CD4-positive, alpha-beta memory T cell (primary cell): ENCODE results near the gene DHDH. TPM values are rescaled to one million over a fixed set of nuclear protein-coding genes. Genes with fewer than 3 reads are reported as not detected.
"Not testable (repeated sequence)": the region's sequence is repeated elsewhere in the genome, so short reads cannot be mapped to it uniquely, and the experiment has no call there.

Source experiments
- CTCF ChIA-PET: fragments of 350-600 bp; sonication (Branson Sonifier 250); formaldehyde crosslinking; loops from one replicate; lab custom pipeline; 2021; ENCODE audit warnings: inconsistent platforms; ENCODE audit not compliant: partially characterized antibody; lab: Charles Lee
- POLR2A ChIA-PET: fragments of 350-600 bp; sonication (Branson Sonifier 250); formaldehyde crosslinking; loops from one replicate; lab custom pipeline; 2021; ENCODE audit not compliant: partially characterized antibody; lab: Charles Lee
- DNase-seq, 5 donors: peaks; one replicate each; pipeline versions ENCODE4 v3.0.0 to v3.0.0-alpha.2; 2020 to 2022; ENCODE audit warnings: mixed read lengths in 1 of 5
- H3K27ac ChIP-seq: one replicate; pipeline ENCODE4 v1.7.0; 2013; ENCODE audit warnings: low read depth, low read length
- H3K27me3 ChIP-seq: 2 replicates; pipeline ENCODE4 v1.7.0; 2013; ENCODE audit warnings: mild to moderate bottlenecking, low read length, moderate library complexity; ENCODE audit not compliant: insufficient read depth
- H3K36me3 ChIP-seq: 2 replicates; pipeline ENCODE4 v1.7.0; 2013; ENCODE audit warnings: mild to moderate bottlenecking, low read length, moderate library complexity; ENCODE audit not compliant: insufficient read depth
- H3K4me1 ChIP-seq: 2 replicates; pipeline ENCODE4 v1.7.0; 2013; ENCODE audit warnings: mild to moderate bottlenecking, low read length, moderate library complexity; ENCODE audit not compliant: insufficient read depth
- H3K4me3 ChIP-seq, 2 donors: one replicate each; pipeline ENCODE4 v1.7.0; 2013; ENCODE audit warnings: low read length in 2 of 2, mild to moderate bottlenecking in 1 of 2
- H3K9me3 ChIP-seq, 2 donors: one replicate each; pipeline ENCODE4 v1.7.0; 2013; ENCODE audit warnings: low read length in 2 of 2, control low read depth in 1 of 2; ENCODE audit not compliant: control insufficient read depth in 1 of 2
- H3K27ac Mint-ChIP-seq, 7 donors: one replicate each; pipeline ENCODE4 v1.8.0; 2020 to 2021; ENCODE audit warnings: mixed read lengths in 7 of 7, mild to moderate bottlenecking in 6 of 7, inconsistent platforms in 3 of 7, moderate library complexity in 3 of 7
- H3K27me3 Mint-ChIP-seq, 2 donors: one replicate each; pipeline ENCODE4 v1.8.0; 2020 to 2021; ENCODE audit warnings: mixed read lengths in 2 of 2
- H3K36me3 Mint-ChIP-seq, 2 donors: one replicate each; pipeline ENCODE4 v1.8.0; 2020 to 2021; ENCODE audit warnings: mixed read lengths in 2 of 2, inconsistent platforms in 1 of 2, mild to moderate bottlenecking in 1 of 2
- H3K4me1 Mint-ChIP-seq, 4 donors: one replicate each; pipeline ENCODE4 v1.8.0; 2020 to 2021; ENCODE audit warnings: mixed read lengths in 4 of 4, mild to moderate bottlenecking in 1 of 4
- H3K4me3 Mint-ChIP-seq, 8 donors: one replicate each; pipeline ENCODE4 v1.8.0; 2020 to 2021; ENCODE audit warnings: mixed read lengths in 8 of 8, mild to moderate bottlenecking in 7 of 8, moderate library complexity in 6 of 8, inconsistent platforms in 3 of 8
- H3K9me3 Mint-ChIP-seq, 8 donors: one replicate each; pipeline ENCODE4 v1.8.0; 2020 to 2021; ENCODE audit warnings: mixed read lengths in 8 of 8, mild to moderate bottlenecking in 5 of 8, inconsistent platforms in 3 of 8, moderate library complexity in 1 of 8
- intact Hi-C: fragments of 100-400 bp; cut with micrococcal nuclease; formaldehyde crosslinking; loops from one replicate; pipeline ENCODE4 v1.15.1; 2023
- polyA plus RNA-seq, 2 donors: library from polyadenylated mRNA; unstranded; fragments of 300-500 nt; fragmentation: Illumina TruSeq; gene quantifications; one replicate each; pipeline ENCODE4 v1.2.3, GENCODE V29; 2021
- total RNA-seq, 2 experiments: library from RNA; stranded (reverse); gene quantifications; one replicate each; pipeline ENCODE4 v1.2.3, GENCODE V29; 2021

The DHDH gene
- total and polyA plus RNA-seq, 4 experiments from 2014 or later = 0.60 to 1.6 (median 1.2) TPM

GRCh38 chr19:48921721-48922500, 11.6 kb upstream of the DHDH start:
- Mint-ChIP-seq H3K4me1 (peaks cover 0 to 2% (median 1%) of the 10 kb centered on the region in 4 donors), H3K4me3 (no peak overlapping the region), H3K36me3 (peaks cover 17 to 30% of the 10 kb centered on the region in 2 donors), H3K27ac (no peak overlapping the region), H3K27me3 (no peaks in the 10 kb centered on the region), H3K9me3 (no peaks in the 10 kb centered on the region)
- intact Hi-C loops = no loop called here
- CTCF ChIA-PET = interaction anchor here (0.8 kb wide), 1 partner anchor 49 kb away, joined by 3 read pairs; no protein-coding TSS in a partner anchor
- POLR2A ChIA-PET = no interaction called here
- Histone ChIP-seq H3K4me3 (no peak overlapping the region), H3K9me3 (no peaks in the 10 kb centered on the region), H3K27me3 (no peaks in the 10 kb centered on the region), H3K27ac (no peak overlapping the region), H3K36me3 (peaks cover 28% of the 10 kb centered on the region), H3K4me1 (no peaks in the 10 kb centered on the region)
- DNase-seq = no peak

GRCh38 chr19:48922548-48923490, 10.7 kb upstream of the DHDH start:
- ChIA-PET POLR2A (no interaction called here), CTCF (interaction anchor here (0.7 kb wide), 1 partner anchor 80 kb away, joined by 4 read pairs; no protein-coding TSS in a partner anchor)
- Histone ChIP-seq H3K27ac (no peak overlapping the region), H3K4me3 (no peak overlapping the region), H3K27me3 (no peaks in the 10 kb centered on the region), H3K4me1 (no peaks in the 10 kb centered on the region), H3K36me3 (peaks cover 28% of the 10 kb centered on the region), H3K9me3 (no peaks in the 10 kb centered on the region)
- Mint-ChIP-seq H3K4me3 (no peak overlapping the region), H3K27me3 (no peaks in the 10 kb centered on the region), H3K36me3 (peaks cover 15 to 28% of the 10 kb centered on the region in 2 donors), H3K27ac (no peak overlapping the region), H3K4me1 (peaks cover 0 to 4% (median 3%) of the 10 kb centered on the region in 4 donors), H3K9me3 (no peaks in the 10 kb centered on the region)
- no peak for DNase-seq
- intact Hi-C loops = no loop called here

DNA sequence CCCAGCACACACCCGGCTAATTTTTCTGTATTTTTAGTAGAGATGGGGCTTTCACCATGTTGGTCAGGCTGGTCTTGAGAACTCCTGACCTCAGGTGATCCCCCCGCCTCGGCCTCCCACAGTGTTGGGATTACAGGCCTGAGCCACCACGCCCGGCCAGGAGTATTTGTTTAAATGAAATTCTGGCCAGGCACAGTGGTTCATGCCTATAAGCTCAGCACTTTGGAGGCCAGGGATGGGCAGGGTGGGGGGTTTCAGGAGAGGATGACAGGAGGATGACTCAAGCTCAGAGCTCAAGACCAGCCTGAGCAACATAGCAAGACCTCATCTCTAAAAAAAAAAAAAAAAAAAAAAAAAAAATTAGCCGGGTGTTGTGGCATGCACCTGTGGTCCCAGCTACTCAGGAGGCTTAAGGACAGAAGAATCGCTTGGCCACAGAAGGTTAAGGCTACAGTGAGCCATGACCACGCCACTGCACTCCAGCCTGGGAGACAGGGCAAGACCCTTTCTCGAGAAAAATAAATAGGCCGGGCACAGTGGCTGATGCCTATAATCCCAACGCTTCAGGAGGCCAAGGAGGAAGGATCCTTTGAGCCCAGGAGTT, 8.2 kb upstream of the DHDH start:
- Mint-ChIP-seq H3K9me3 (no peaks in the 10 kb centered on the region), H3K36me3 (peaks cover 3 to 16% of the 10 kb centered on the region in 2 donors), H3K4me3 (no peak overlapping the region), H3K27me3 (no peaks in the 10 kb centered on the region), H3K4me1 (peaks cover 0 to 4% (median 3%) of the 10 kb centered on the region in 4 donors), H3K27ac (no peak overlapping the region)
- intact Hi-C loops = no loop called here
- ChIA-PET CTCF (interaction anchor here (0.6 kb wide), 1 partner anchor 46 kb away, joined by 4 read pairs; no protein-coding TSS in a partner anchor), POLR2A (no interaction called here)
- DNase-seq = no peak
- Histone ChIP-seq H3K4me3 (no peak overlapping the region), H3K9me3 (no peaks in the 10 kb centered on the region), H3K36me3 (peaks cover 17% of the 10 kb centered on the region), H3K27ac (no peak overlapping the region), H3K4me1 (no peaks in the 10 kb centered on the region), H3K27me3 (no peaks in the 10 kb centered on the region)

DNA sequence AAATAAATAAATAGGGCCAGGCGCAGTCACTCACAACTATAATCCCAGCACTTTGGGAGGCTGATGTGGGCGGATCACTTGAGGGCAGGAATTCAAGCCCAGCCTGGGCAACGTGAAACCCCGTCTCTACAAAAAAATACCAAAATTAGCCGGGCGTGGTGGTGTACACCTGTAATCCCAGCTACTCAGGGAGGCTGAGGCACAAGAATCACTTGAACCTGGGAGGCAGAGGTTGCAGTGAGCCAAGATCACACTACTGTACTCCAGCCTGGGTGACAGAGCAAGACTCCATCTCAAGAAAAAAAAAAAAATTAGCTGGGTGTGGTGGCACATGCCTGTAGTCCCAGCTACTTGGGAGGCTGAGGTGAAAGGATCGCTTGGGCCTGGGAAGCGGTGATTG, 7.6 kb upstream of the DHDH start:
- H3K27ac ChIP-seq, H3K27me3 ChIP-seq, H3K27ac Mint-ChIP-seq, DNase-seq, H3K4me1 ChIP-seq, H3K9me3 ChIP-seq, intact Hi-C loops, H3K4me3 ChIP-seq, H3K4me1 Mint-ChIP-seq, H3K27me3 Mint-ChIP-seq, H3K4me3 Mint-ChIP-seq, H3K9me3 Mint-ChIP-seq: not testable (repeated sequence)
- POLR2A ChIA-PET = interaction anchor here (0.6 kb wide), 2 partner anchors 26 to 54 kb away, joined by 3 read pairs; partner anchors contain the start of gene PPP1R15A
- CTCF ChIA-PET = interaction anchor here (0.6 kb wide), 1 partner anchor 46 kb away, joined by 4 read pairs; no protein-coding TSS in a partner anchor
- peaks cover 3 to 13% of the 10 kb centered on the region in 2 donors for H3K36me3 Mint-ChIP-seq
- peaks cover 17% of the 10 kb centered on the region for H3K36me3 ChIP-seq

GRCh38 chr19:48926909-48927308, 6.6 kb upstream of the DHDH start:
- H3K27me3 ChIP-seq = no peaks in the 10 kb centered on the region
- no peak overlapping the region for H3K27ac ChIP-seq
- Mint-ChIP-seq H3K4me3 (peak overlapping the region; percentile 36 to 75 (median 66)), H3K9me3 (no peaks in the 10 kb centered on the region), H3K27ac (peak overlapping the region in 2 of 7 donors; percentile 22 to 34), H3K4me1 (peaks cover 0 to 4% (median 3%) of the 10 kb centered on the region in 4 donors), H3K27me3 (no peaks in the 10 kb centered on the region), H3K36me3 (peaks cover 3 to 7% of the 10 kb centered on the region in 2 donors)
- peaks cover 10% of the 10 kb centered on the region for H3K36me3 ChIP-seq
- intact Hi-C loops = no loop called here
- H3K4me3 ChIP-seq = no peak overlapping the region
- POLR2A ChIA-PET = no interaction called here
- DNase-seq = peak in 2 of 5 donors; percentile 9 to 11
- no peaks in the 10 kb centered on the region for H3K9me3 ChIP-seq
- no peaks in the 10 kb centered on the region for H3K4me1 ChIP-seq
- CTCF ChIA-PET = no interaction called here

- H3K4me1 ChIP-seq, H3K27me3 Mint-ChIP-seq, DNase-seq, H3K4me3 Mint-ChIP-seq, H3K27me3 ChIP-seq, H3K4me1 Mint-ChIP-seq, H3K36me3 ChIP-seq, H3K4me3 ChIP-seq, H3K9me3 Mint-ChIP-seq, H3K27ac ChIP-seq, POLR2A ChIA-PET, intact Hi-C loops, H3K27ac Mint-ChIP-seq, H3K9me3 ChIP-seq, H3K36me3 Mint-ChIP-seq, CTCF ChIA-PET: not testable (repeated sequence)
These were observed 5.8 kb upstream of the DHDH start for GRCh38 chr19:48927692-48928091.
